ENCODE results near the gene AIRE. TPM values are rescaled to one million over a fixed set of nuclear protein-coding genes. Genes with fewer than 3 reads are reported as not detected.

AIRE gene
- total RNA-seq, 2 experiments from 2014 or later, result not detected

GRCh38 chr21:44328242-44328895 is 42.7 kb downstream of the AIRE start:
- TF ChIP-seq, protein P1, sequence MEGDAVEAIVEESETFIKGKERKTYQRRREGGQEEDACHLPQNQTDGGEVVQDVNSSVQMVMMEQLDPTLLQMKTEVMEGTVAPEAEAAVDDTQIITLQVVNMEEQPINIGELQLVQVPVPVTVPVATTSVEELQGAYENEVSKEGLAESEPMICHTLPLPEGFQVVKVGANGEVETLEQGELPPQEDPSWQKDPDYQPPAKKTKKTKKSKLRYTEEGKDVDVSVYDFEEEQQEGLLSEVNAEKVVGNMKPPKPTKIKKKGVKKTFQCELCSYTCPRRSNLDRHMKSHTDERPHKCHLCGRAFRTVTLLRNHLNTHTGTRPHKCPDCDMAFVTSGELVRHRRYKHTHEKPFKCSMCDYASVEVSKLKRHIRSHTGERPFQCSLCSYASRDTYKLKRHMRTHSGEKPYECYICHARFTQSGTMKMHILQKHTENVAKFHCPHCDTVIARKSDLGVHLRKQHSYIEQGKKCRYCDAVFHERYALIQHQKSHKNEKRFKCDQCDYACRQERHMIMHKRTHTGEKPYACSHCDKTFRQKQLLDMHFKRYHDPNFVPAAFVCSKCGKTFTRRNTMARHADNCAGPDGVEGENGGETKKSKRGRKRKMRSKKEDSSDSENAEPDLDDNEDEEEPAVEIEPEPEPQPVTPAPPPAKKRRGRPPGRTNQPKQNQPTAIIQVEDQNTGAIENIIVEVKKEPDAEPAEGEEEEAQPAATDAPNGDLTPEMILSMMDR (IDR thresholded peaks at IDR 0.05), result no peak
- DNase-seq (no peak), ATAC-seq (no peak)
- Mint-ChIP-seq H3K4me3 (no peak overlapping the region), H3K27ac (peak overlapping the region; percentile 57), H3K9me3 (no peaks in the 10 kb centered on the region), H3K27me3 (no peaks in the 10 kb centered on the region), H3K4me1 (ENCODE audit: low read depth) (no peaks in the 10 kb centered on the region), H3K36me3 (ENCODE audit: low read depth) (no peaks in the 10 kb centered on the region)
- CTCF ChIA-PET, result no interaction called here
- intact Hi-C loops (cut with micrococcal nuclease), result no loop called here
- POLR2A ChIA-PET, result interaction anchor here (0.7 to 2.0 kb wide), 5 partner anchors 9 to 18 kb away, joined by 3 to 11 read pairs (median 4); no protein-coding TSS in a partner anchor

- CTCF ChIA-PET, result interaction anchor here (1.4 kb wide), 1 partner anchor 31 kb away, joined by 3 read pairs; no protein-coding TSS in a partner anchor
- Mint-ChIP-seq H3K27ac (peak overlapping the region; percentile 20), H3K27me3 (no peaks in the 10 kb centered on the region), H3K9me3 (no peaks in the 10 kb centered on the region), H3K36me3 (ENCODE audit: low read depth) (no peaks in the 10 kb centered on the region), H3K4me3 (no peak overlapping the region), H3K4me1 (ENCODE audit: low read depth) (no peaks in the 10 kb centered on the region)
- DNase-seq, result no peak
- POLR2A ChIA-PET, result interaction anchor here (1.4 to 2.0 kb wide), 5 partner anchors 9 to 28 kb away, joined by 3 to 11 read pairs (median 4); no protein-coding TSS in a partner anchor
- TF ChIP-seq, protein P1 (IDR thresholded peaks at IDR 0.05), result no peak
- intact Hi-C loops (cut with micrococcal nuclease), result no loop called here
- no peak for ATAC-seq
Observed at GRCh38 chr21:44329086-44329889, 43.6 kb downstream of the AIRE start.

- ChIA-PET POLR2A (interaction anchor here (1.4 to 1.7 kb wide), 4 partner anchors 8 to 29 kb away, joined by 3 to 11 read pairs (median 4); partner anchors contain the start of gene TRPM2), CTCF (interaction anchor here (1.4 kb wide), 1 partner anchor 32 kb away, joined by 3 read pairs; no protein-coding TSS in a partner anchor)
- DNase-seq (no peak), ATAC-seq (no peak)
- no peaks in the 10 kb centered on the region for H3K27me3 Mint-ChIP-seq
- TF ChIP-seq, protein P1 (IDR thresholded peaks at IDR 0.05), result no peak
- H3K4me3 Mint-ChIP-seq, result no peak overlapping the region
- no peaks in the 10 kb centered on the region for H3K36me3 Mint-ChIP-seq (ENCODE audit: low read depth)
- intact Hi-C loops (cut with micrococcal nuclease), result no loop called here
- no peaks in the 10 kb centered on the region for H3K4me1 Mint-ChIP-seq (ENCODE audit: low read depth)
- no peaks in the 10 kb centered on the region for H3K9me3 Mint-ChIP-seq
- H3K27ac Mint-ChIP-seq, result no peak overlapping the region
Observed at GRCh38 chr21:44329971-44330681, 44.5 kb downstream of the AIRE start.

- Mint-ChIP-seq H3K27ac (no peak overlapping the region), H3K36me3 (ENCODE audit: low read depth) (no peaks in the 10 kb centered on the region), H3K4me3 (no peak overlapping the region), H3K9me3 (no peaks in the 10 kb centered on the region), H3K4me1 (ENCODE audit: low read depth) (no peaks in the 10 kb centered on the region), H3K27me3 (no peaks in the 10 kb centered on the region)
- ATAC-seq, result no peak
- intact Hi-C loops (cut with micrococcal nuclease), result no loop called here
- DNase-seq, result no peak
- POLR2A ChIA-PET, result interaction anchor here (1.1 to 1.7 kb wide), 5 partner anchors 11 to 81 kb away, joined by 3 to 5 read pairs (median 4); partner anchors contain the start of gene TRPM2
- CTCF ChIA-PET, result interaction anchor here (1.2 to 1.4 kb wide), 2 partner anchors 11 to 33 kb away, joined by 3 read pairs; no protein-coding TSS in a partner anchor
- TF ChIP-seq, protein P1 (IDR thresholded peaks at IDR 0.05), result no peak
Observed at GRCh38 chr21:44330698-44331097, 45.0 kb downstream of the AIRE start.

Measured in activated CD8-positive, alpha-beta T cell treated with anti-CD3 and anti-CD28 coated beads for 36 hours (primary cell).